ENCODE measurements around the gene CDK6.

Gene CDK6

GRCh38 chr7:92644406-92645113 is 191.8 kb downstream of the CDK6 start:
- DNase-seq (ENCODE audit: low read depth): no peak

- DNase-seq (ENCODE audit: low read depth): no peak
These were observed 192.6 kb downstream of the CDK6 start for GRCh38 chr7:92643821-92644220.

GRCh38 chr7:92641921-92642511 is 194.4 kb downstream of the CDK6 start:
- DNase-seq (ENCODE audit: low read depth): peak; percentile 46

GRCh38 chr7:92639966-92640365 is 196.4 kb downstream of the CDK6 start:
- no peak for DNase-seq (ENCODE audit: low read depth)

GRCh38 chr7:92639213-92639896 is 197.0 kb downstream of the CDK6 start:
- DNase-seq (ENCODE audit: low read depth): no peak

GRCh38 chr7:92636018-92636560 is 200.3 kb downstream of the CDK6 start:
- DNase-seq (ENCODE audit: low read depth): no peak

GRCh38 chr7:92635538-92635937 is 200.8 kb downstream of the CDK6 start:
- DNase-seq (ENCODE audit: low read depth): no peak

GRCh38 chr7:92634924-92635519 is 201.4 kb downstream of the CDK6 start:
- DNase-seq (ENCODE audit: low read depth): no peak

- no peak for DNase-seq (ENCODE audit: low read depth)
These were observed 202.2 kb downstream of the CDK6 start for GRCh38 chr7:92634205-92634604.

GRCh38 chr7:92633211-92633906 is 203.0 kb downstream of the CDK6 start:
- DNase-seq (ENCODE audit: low read depth): no peak

GRCh38 chr7:92632791-92633190 is 203.6 kb downstream of the CDK6 start:
- DNase-seq (ENCODE audit: low read depth): no peak

- no peak for DNase-seq (ENCODE audit: low read depth)
These were observed 204.4 kb downstream of the CDK6 start for GRCh38 chr7:92631850-92632487.

- DNase-seq (ENCODE audit: low read depth): no peak
These were observed 205.1 kb downstream of the CDK6 start for GRCh38 chr7:92631067-92631849.

GRCh38 chr7:92629779-92630178 is 206.6 kb downstream of the CDK6 start:
- DNase-seq (ENCODE audit: low read depth): no peak

- DNase-seq (ENCODE audit: low read depth): no peak
These were observed 208.4 kb downstream of the CDK6 start for GRCh38 chr7:92627956-92628355.

GRCh38 chr7:92626281-92626809 is 210.0 kb downstream of the CDK6 start:
- DNase-seq (ENCODE audit: low read depth): no peak

GRCh38 chr7:92625617-92626016 is 210.8 kb downstream of the CDK6 start:
- DNase-seq (ENCODE audit: low read depth): no peak

- DNase-seq (ENCODE audit: low read depth): no peak
These were observed 211.9 kb downstream of the CDK6 start for GRCh38 chr7:92624298-92624996.

GRCh38 chr7:92623544-92623943 is 212.8 kb downstream of the CDK6 start:
- no peak for DNase-seq (ENCODE audit: low read depth)

- DNase-seq (ENCODE audit: low read depth): no peak
These were observed 213.7 kb downstream of the CDK6 start for GRCh38 chr7:92622685-92623084.

All from activated T-helper 9 cell treated with anti-CD3 and anti-CD28 coated beads, Interleukin-2, amount 50 U/mL, for 16 hours (primary cell).